CMK (cell line): ENCODE measurements around the gene DOCK9.
"Not testable (repeated sequence)": the region's sequence is repeated elsewhere in the genome, so short reads cannot be mapped to it uniquely, and the experiment has no call there.

Experiments
- DNase-seq: peaks from one replicate; pipeline ENCODE4 v3.0.0-alpha.2; 2010; ENCODE audit warnings: low read depth

DOCK9 gene

GRCh38 chr13:98916403-98916802 lies 61.5 kb downstream of the DOCK9 start:
- DNase-seq, result no peak

DNA sequence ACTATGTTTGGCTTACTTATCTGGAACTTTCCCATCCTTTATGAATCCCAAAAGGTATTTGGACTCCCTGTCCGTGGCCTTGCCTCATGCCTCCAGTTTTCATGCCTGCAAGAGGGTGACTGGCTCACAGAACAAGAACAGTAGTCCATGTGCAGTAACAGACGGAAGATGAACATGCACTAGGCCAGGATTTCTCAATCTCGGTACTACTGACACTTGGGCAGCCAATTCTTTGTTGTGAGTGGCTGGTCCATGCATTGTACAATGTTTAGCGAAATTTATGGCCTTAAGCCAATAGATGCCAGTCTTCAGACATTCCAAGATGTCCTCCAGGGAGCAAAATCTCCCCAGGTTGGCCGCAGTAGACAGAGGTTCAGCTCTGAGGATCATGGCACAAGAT lies 61.9 kb downstream of the DOCK9 start:
- DNase-seq, result no peak

GRCh38 chr13:98915563-98915962 lies 62.3 kb downstream of the DOCK9 start:
- DNase-seq, result no peak

GRCh38 chr13:98913741-98914140 lies 64.1 kb downstream of the DOCK9 start:
- DNase-seq, result no peak

DNA sequence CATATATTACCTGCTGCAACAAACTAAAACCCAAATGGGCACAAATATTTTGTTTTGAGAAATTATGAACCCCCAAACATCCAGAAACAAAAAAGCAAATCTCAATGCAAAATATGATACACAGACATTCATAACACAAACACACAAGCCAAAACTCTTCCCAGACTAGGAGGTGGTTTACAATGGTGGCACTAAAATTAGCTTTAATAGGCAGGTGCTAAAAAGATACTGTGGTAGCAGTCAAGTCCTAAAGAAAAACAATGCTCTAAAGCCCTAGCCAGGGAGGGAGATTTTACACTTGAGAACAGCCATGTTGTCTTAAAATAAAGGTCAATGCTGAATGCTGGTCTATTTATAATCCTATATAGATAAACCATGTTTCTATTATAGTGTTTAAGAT lies 65.0 kb downstream of the DOCK9 start:
- no peak for DNase-seq

DNA sequence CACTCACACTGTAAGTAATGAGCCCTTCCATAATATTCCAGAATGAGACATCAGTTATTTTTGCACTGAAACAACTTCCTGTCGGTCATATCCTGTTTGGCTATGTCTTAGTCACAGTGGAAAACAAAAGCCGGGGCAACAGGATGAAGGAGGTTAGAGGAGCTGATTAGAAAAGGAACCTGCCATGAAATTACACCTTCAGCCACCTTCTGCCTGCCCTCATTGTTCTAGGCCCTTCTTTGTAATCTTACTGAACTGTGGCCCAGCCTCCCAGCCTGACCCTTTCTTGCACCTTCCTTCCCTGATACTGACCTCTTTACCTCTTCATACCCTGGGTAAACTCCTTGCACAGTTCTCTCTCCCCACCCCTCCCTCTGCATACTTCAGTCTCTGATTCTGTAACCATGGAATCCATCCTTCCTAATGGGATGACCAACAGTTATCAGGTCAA lies 67.3 kb downstream of the DOCK9 start:
- DNase-seq, result no peak

- no peak for DNase-seq
Measured at GRCh38 chr13:98909016-98909415, 68.8 kb downstream of the DOCK9 start.

GRCh38 chr13:98906746-98907502 lies 70.9 kb downstream of the DOCK9 start:
- DNase-seq, result no peak

- no peak for DNase-seq
Measured at GRCh38 chr13:98905199-98905598, 72.7 kb downstream of the DOCK9 start.

DNA sequence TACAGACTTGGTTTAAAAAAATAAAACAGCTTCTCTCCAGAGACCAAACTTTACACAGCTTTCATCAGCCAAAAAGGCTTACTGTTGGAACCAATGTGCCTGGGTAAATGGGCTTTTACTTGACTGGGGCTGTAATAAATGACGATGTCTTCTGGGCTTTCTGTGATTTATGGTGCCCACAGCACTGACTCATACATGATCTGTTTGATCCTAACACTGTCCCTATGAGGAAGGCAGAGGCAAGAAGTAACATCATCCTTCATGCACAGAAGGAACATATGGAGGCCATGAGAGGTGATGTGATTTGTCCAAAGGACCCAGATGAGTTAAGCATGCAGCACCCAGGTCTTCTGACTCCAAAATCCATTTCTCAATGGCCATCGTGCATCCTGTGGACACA lies 77.4 kb downstream of the DOCK9 start:
- DNase-seq, result no peak

DNA sequence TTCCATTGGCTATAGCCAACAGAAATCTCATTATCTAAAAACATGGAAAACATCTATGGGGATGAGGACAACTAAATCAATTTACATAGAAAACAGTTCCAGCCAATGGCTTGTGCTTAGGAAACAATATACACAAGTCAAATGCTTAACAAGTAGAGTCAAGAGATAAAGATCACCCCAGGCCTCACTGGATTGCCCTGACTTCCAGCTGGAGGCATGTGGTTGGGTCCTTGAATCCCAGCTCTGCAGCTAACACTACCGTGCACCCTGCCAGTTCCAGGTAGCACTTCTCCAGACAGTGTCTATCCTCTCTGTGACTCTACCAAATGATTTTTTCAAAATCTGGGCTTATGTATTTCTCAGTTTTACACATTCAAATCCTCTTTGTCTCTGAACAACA lies 80.2 kb downstream of the DOCK9 start:
- DNase-seq, result no peak

- no peak for DNase-seq
Measured at GRCh38 chr13:98896868-98897144, 81.1 kb downstream of the DOCK9 start.

- DNase-seq, result no peak
Measured at GRCh38 chr13:98896083-98896867, 81.6 kb downstream of the DOCK9 start.

GRCh38 chr13:98894814-98895213 lies 83.0 kb downstream of the DOCK9 start:
- DNase-seq, result not testable (repeated sequence)

- no peak for DNase-seq
Measured at GRCh38 chr13:98893371-98893770, 84.5 kb downstream of the DOCK9 start.

DNA sequence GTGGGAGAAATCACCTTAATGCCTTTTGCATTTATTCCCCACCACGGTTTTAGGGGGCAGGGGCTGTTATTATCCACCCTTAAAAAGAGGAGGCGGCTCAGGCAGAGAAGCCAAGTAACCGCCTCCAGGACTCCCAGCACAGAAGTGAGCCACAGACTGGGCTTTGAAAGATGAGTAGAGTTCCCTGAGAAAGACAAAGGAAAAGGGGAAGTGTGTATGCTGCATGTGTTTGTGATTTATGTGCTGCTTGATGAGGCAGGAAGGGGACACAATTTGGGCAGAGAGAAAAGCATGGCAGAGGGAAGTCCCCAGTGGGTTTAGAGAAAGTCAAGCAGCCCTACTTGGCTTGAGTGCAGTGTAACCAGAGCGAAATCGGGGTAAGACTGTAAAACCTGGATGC lies 85.0 kb downstream of the DOCK9 start:
- no peak for DNase-seq

GRCh38 chr13:98892077-98892476 lies 85.8 kb downstream of the DOCK9 start:
- DNase-seq, result no peak

GRCh38 chr13:98890925-98891324 lies 86.9 kb downstream of the DOCK9 start:
- no peak for DNase-seq

- no peak for DNase-seq
Measured at GRCh38 chr13:98890186-98890585, 87.7 kb downstream of the DOCK9 start.

DNA sequence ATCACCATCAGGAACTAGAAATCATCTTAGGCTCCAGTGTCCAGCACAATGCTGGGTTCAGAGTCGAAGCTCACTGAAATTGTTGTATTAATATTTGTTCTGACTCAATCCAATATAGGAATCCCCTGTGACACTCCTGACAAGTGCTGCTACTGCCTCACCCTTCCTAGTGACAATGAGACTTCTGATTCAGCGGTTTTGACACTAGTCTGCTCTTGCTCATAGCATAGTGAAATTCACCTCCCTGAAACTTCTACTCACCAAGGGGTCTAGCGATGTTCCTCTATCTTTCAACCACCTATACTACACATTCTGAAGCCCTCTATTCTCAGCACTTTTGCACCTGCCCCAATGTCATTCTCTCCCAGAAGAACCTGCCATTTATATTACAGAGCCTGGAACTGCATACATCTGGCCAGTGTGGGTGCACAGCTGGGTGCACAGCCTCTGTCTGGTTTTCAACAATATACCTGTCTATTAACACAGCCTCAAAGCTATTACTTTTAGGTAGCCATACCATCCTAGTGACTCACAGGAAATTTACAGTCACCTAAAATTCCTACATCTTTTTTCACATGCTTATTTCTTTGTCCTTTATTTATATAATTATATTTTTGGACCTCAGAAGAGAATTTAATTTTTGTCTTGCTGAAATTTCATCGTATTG lies 88.3 kb downstream of the DOCK9 start:
- no peak for DNase-seq

DNA sequence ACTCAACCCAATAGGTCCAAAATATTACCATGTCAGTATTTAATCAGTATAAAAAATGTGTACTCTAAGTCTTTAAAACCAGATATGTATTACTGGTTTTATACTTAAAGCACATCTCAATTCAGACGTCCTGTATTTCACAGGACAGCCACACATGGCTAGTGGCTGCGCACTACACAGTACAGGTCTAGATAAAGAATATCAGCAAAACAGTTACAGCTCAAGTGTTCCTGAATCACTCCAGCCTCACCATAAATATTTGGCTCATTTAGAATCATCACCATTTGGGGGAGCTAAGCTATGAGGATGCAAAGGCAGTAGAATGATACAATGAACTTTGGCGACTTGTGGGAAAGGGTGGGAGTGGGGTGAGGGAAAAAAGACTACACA lies 89.0 kb downstream of the DOCK9 start:
- no peak for DNase-seq

DNA sequence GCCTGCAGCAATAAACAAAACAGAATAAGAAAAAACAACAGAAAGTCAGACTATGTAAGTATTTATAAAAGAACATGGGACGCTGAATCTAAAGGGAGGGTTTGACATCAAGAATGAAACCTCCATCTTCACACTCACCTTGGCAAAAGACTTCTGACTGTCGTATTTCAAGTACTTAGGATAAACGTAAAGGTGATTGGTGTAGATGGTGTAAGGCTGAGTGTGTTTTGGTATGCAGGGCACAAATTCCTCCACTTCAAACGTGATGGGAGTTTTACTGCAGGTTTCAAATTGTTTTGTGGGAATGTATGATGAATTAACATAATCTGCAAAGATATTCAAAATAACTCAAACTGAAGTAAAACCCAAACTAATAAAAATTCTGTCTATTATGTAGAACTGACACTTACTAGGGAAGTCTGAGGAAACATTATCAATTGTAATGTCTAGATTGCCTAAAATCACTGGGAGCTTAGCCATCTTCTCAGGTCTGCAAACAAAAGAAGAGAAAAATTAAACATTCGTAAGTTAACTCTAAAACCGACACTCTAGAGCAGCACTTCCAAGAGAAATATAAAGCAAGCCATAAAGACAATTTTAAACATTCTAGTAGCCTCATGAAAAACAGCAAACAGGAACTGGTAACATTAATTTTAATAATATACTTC lies 89.5 kb downstream of the DOCK9 start:
- no peak for DNase-seq
